Measurements from ENCODE around the gene PDE1C. TPM values are rescaled to one million over a fixed set of nuclear protein-coding genes. Genes with fewer than 3 reads are reported as not detected.

PDE1C gene
- total RNA-seq, 1 donor from 2014 or later, result 54.6 TPM

DNA sequence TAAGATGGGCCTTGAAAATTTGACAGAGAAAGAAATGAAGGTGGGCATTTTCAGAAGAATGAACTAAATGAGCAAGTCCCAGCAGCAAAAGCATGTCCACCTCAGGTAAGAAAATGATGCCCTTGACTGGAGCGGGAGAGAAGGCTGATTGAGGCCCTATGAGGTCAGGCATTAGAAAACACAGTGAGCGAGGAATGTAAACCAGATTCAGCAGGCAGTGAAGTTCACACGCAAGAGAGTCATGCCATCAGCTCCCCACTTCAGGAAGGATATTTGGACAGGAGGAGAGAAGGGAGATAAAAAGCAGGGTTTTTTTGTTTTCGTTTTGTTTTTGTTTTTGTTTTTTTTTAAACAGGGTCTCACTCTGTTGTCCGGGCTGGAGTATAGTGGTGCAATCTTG is 216.8 kb downstream of the PDE1C start:
- Mint-ChIP-seq H3K9me3 (ENCODE audit: low read depth) (no peaks in the 10 kb centered on the region), H3K27me3 (ENCODE audit: low read depth) (no peaks in the 10 kb centered on the region), H3K4me3 (ENCODE audit: unreplicated experiment) (no peak overlapping the region), H3K27ac (ENCODE audit: unreplicated experiment) (no peak overlapping the region), H3K4me1 (ENCODE audit: low read depth) (no peaks in the 10 kb centered on the region), H3K36me3 (ENCODE audit: low read depth) (peaks cover 9% of the 10 kb centered on the region)
- no peak for DNase-seq (ENCODE audit: low spot score)
- TF ChIP-seq, protein P1, sequence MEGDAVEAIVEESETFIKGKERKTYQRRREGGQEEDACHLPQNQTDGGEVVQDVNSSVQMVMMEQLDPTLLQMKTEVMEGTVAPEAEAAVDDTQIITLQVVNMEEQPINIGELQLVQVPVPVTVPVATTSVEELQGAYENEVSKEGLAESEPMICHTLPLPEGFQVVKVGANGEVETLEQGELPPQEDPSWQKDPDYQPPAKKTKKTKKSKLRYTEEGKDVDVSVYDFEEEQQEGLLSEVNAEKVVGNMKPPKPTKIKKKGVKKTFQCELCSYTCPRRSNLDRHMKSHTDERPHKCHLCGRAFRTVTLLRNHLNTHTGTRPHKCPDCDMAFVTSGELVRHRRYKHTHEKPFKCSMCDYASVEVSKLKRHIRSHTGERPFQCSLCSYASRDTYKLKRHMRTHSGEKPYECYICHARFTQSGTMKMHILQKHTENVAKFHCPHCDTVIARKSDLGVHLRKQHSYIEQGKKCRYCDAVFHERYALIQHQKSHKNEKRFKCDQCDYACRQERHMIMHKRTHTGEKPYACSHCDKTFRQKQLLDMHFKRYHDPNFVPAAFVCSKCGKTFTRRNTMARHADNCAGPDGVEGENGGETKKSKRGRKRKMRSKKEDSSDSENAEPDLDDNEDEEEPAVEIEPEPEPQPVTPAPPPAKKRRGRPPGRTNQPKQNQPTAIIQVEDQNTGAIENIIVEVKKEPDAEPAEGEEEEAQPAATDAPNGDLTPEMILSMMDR (IDR thresholded peaks at IDR 0.05), result no peak

GRCh38 chr7:31852462-31852861 is 217.7 kb downstream of the PDE1C start:
- H3K27ac Mint-ChIP-seq (ENCODE audit: unreplicated experiment), result no peak overlapping the region
- H3K4me1 Mint-ChIP-seq (ENCODE audit: low read depth), result no peaks in the 10 kb centered on the region
- no peaks in the 10 kb centered on the region for H3K27me3 Mint-ChIP-seq (ENCODE audit: low read depth)
- no peak for DNase-seq (ENCODE audit: low spot score)
- no peaks in the 10 kb centered on the region for H3K9me3 Mint-ChIP-seq (ENCODE audit: low read depth)
- H3K4me3 Mint-ChIP-seq (ENCODE audit: unreplicated experiment), result no peak overlapping the region
- TF ChIP-seq, protein P1 (IDR thresholded peaks at IDR 0.05), result no peak
- H3K36me3 Mint-ChIP-seq (ENCODE audit: low read depth), result peaks cover 9% of the 10 kb centered on the region

- Mint-ChIP-seq H3K27ac (ENCODE audit: unreplicated experiment) (no peak overlapping the region), H3K36me3 (ENCODE audit: low read depth) (peaks cover 9% of the 10 kb centered on the region), H3K27me3 (ENCODE audit: low read depth) (no peaks in the 10 kb centered on the region), H3K4me1 (ENCODE audit: low read depth) (no peaks in the 10 kb centered on the region), H3K9me3 (ENCODE audit: low read depth) (no peaks in the 10 kb centered on the region), H3K4me3 (ENCODE audit: unreplicated experiment) (no peak overlapping the region)
- TF ChIP-seq, protein P1 (IDR thresholded peaks at IDR 0.05), result no peak
- DNase-seq (ENCODE audit: low spot score), result no peak
Measured at GRCh38 chr7:31851119-31851518, 219.1 kb downstream of the PDE1C start.

DNA sequence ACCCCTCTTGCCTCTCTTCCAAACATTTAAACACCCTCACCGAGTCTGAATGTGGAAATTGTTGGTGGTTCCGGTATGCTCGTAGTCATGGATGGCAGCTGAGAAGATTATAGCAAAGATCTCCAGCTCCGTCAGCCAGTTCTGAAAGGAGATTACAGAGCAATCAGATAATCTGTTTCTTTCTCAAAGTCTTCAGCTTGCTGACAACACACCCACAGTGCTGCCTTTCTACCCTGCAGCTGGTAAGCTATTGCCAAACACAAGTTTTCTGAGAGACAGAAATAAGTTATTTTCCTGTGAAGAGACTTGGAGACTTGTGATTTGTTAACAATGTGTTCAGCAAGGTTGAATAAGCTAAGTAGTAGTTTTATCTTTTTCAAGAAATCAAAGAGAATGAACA is 219.6 kb downstream of the PDE1C start:
- H3K27ac Mint-ChIP-seq (ENCODE audit: unreplicated experiment), result no peak overlapping the region

DNA sequence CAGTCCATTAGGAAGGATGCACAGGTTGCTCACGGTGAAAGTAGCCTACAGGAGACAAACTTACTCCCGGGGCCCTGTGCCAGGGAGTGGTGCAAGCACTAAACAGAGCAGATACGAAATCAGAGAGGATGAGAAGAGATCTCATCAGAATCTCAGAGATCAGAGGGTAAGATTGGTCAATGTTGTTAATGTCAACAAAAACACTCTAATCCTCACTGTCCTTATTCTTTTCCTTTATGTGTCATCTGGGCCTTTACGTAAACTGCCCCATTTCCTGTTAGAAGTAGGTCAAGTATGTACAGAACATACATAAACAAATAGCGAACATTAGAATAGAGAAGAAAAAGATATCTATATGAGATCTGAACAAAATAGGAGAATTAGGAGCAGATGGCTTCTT is 220.1 kb downstream of the PDE1C start:
- Mint-ChIP-seq H3K4me1 (ENCODE audit: low read depth) (no peaks in the 10 kb centered on the region), H3K4me3 (ENCODE audit: unreplicated experiment) (no peak overlapping the region), H3K27ac (ENCODE audit: unreplicated experiment) (no peak overlapping the region), H3K36me3 (ENCODE audit: low read depth) (peaks cover 9% of the 10 kb centered on the region), H3K9me3 (ENCODE audit: low read depth) (peaks cover 3% of the 10 kb centered on the region), H3K27me3 (ENCODE audit: low read depth) (no peaks in the 10 kb centered on the region)
- TF ChIP-seq, protein P1 (IDR thresholded peaks at IDR 0.05), result no peak
- no peak for DNase-seq (ENCODE audit: low spot score)

More for the DNA sequence above, 219.6 kb downstream of the PDE1C start:
- DNase-seq (ENCODE audit: low spot score), result no peak
- Mint-ChIP-seq H3K4me3 (ENCODE audit: unreplicated experiment) (no peak overlapping the region), H3K4me1 (ENCODE audit: low read depth) (no peaks in the 10 kb centered on the region), H3K36me3 (ENCODE audit: low read depth) (peaks cover 6% of the 10 kb centered on the region), H3K27me3 (ENCODE audit: low read depth) (no peaks in the 10 kb centered on the region), H3K9me3 (ENCODE audit: low read depth) (no peaks in the 10 kb centered on the region)
- TF ChIP-seq, protein P1 (IDR thresholded peaks at IDR 0.05), result no peak
